Pulmonary artery endothelial cell (primary cell): Measurements from ENCODE around the gene USH1C. TPM values are rescaled to one million over a fixed set of nuclear protein-coding genes. Genes with fewer than 3 reads are reported as not detected.

Experiments
- DNase-seq: peaks from one replicate; pipeline ENCODE4 v3.0.0-alpha.2; 2011; ENCODE audit warnings: low read depth, low spot score
- total RNA-seq: library from RNA; depleted of rRNA; stranded (reverse); fragments of >200 nt; gene quantifications from 2 replicates; pipeline ENCODE4 v1.2.3, GENCODE V29; 2014

USH1C gene
- total RNA-seq, 1 donor from 2014 or later, result not detected

- no peak for DNase-seq
These were observed 71.0 kb downstream of the USH1C start for GRCh38 chr11:17473071-17473744.

GRCh38 chr11:17472467-17472866, 71.7 kb downstream of the USH1C start:
- no peak for DNase-seq

GRCh38 chr11:17471501-17471900, 72.7 kb downstream of the USH1C start:
- DNase-seq, result no peak

GRCh38 chr11:17469998-17470397, 74.2 kb downstream of the USH1C start:
- DNase-seq, result no peak

GRCh38 chr11:17468122-17468521, 76.1 kb downstream of the USH1C start:
- no peak for DNase-seq

- DNase-seq, result no peak
These were observed 80.6 kb downstream of the USH1C start for GRCh38 chr11:17463546-17464174.

GRCh38 chr11:17462940-17463339, 81.3 kb downstream of the USH1C start:
- no peak for DNase-seq

- no peak for DNase-seq
These were observed 83.8 kb downstream of the USH1C start for GRCh38 chr11:17460406-17460805.

GRCh38 chr11:17459236-17459896, 84.8 kb downstream of the USH1C start:
- DNase-seq, result no peak

GRCh38 chr11:17458268-17458667, 85.9 kb downstream of the USH1C start:
- DNase-seq, result no peak

- DNase-seq, result no peak
These were observed 86.6 kb downstream of the USH1C start for GRCh38 chr11:17457396-17458173.

- no peak for DNase-seq
These were observed 91.5 kb downstream of the USH1C start for GRCh38 chr11:17452668-17453067.

GRCh38 chr11:17449158-17449557, 95.1 kb downstream of the USH1C start:
- no peak for DNase-seq

GRCh38 chr11:17446482-17446881, 97.7 kb downstream of the USH1C start:
- DNase-seq, result no peak

GRCh38 chr11:17445240-17445795, 98.9 kb downstream of the USH1C start:
- DNase-seq, result no peak

GRCh38 chr11:17443926-17444690, 100.1 kb downstream of the USH1C start:
- no peak for DNase-seq

Other genes starting within 250 kb of the USH1C start
- 8.8 and 10.5 TPM in 2 replicates for gene NCR3LG1, start 192.6 kb downstream of the USH1C start, total RNA-seq
- gene KCNJ11, start 155.8 kb downstream of the USH1C start, total RNA-seq, result 0.07 and 0.20 TPM in 2 replicates
- gene ABCC8, start 67.6 kb downstream of the USH1C start, total RNA-seq, result not detected in 2 replicates
- gene OTOG, start 2.8 kb upstream of the USH1C start, total RNA-seq, result not detected in 2 replicates
- not detected in 2 replicates for gene MYOD1, start 175.2 kb upstream of the USH1C start, total RNA-seq
- gene KCNC1, start 190.4 kb upstream of the USH1C start, total RNA-seq, result not detected in 2 replicates